ENCODE data around the gene BLOC1S2.

- TF ChIP-seq, protein P1, sequence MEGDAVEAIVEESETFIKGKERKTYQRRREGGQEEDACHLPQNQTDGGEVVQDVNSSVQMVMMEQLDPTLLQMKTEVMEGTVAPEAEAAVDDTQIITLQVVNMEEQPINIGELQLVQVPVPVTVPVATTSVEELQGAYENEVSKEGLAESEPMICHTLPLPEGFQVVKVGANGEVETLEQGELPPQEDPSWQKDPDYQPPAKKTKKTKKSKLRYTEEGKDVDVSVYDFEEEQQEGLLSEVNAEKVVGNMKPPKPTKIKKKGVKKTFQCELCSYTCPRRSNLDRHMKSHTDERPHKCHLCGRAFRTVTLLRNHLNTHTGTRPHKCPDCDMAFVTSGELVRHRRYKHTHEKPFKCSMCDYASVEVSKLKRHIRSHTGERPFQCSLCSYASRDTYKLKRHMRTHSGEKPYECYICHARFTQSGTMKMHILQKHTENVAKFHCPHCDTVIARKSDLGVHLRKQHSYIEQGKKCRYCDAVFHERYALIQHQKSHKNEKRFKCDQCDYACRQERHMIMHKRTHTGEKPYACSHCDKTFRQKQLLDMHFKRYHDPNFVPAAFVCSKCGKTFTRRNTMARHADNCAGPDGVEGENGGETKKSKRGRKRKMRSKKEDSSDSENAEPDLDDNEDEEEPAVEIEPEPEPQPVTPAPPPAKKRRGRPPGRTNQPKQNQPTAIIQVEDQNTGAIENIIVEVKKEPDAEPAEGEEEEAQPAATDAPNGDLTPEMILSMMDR (IDR thresholded peaks at IDR 0.05): no peak
- TF ChIP-seq POLR2A (IDR thresholded peaks at IDR 0.05) (no peak), EP300 (IDR thresholded peaks at IDR 0.05) (no peak)
These were observed 1.7 kb upstream of the BLOC1S2 start for GRCh38 chr10:100288196-100288595.

Data from tibial nerve (tissue), 4 donors.